HG03354 (cell line): ENCODE results near the gene OR11H6.
"Not testable (repeated sequence)": the region's sequence is repeated elsewhere in the genome, so short reads cannot be mapped to it uniquely, and the experiment has no call there.

Source experiments
- ATAC-seq: cut with Tn5 transposase; IDR thresholded peaks from one replicate; pipeline ENCODE4 v1.9.1; 2021; ENCODE audit warnings: mild to moderate bottlenecking; ENCODE audit not compliant: unreplicated experiment, poor library complexity, severe bottlenecking

The OR11H6 gene

DNA sequence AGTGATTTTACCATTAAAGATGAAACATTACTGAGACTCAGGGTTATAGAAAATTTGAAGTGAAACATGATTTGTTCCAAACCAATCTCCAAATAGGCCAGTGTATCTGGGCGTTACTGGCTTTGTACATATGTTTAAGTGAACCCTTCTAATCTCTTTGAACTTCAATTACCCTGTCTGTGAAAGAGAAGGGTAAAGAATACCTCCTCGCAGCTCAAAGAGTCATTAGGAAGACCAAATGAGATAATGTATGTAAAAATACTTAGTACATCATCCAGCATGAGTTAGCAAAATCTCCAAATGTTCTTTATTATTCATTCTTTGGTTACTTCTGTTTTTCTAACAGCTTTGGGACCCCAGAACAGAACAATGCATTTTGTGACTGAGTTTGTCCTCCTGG lies at the start of gene OR11H6:
OR11H6 (plus strand) TSS at position 301 of the 400 bp plus-strand sequence; CDS start at position 301, 0 bp downstream.
- no peak for ATAC-seq

- ATAC-seq = not testable (repeated sequence)
Measured at GRCh38 chr14:20174205-20174604, 49.3 kb upstream of the OR11H6 start.

DNA sequence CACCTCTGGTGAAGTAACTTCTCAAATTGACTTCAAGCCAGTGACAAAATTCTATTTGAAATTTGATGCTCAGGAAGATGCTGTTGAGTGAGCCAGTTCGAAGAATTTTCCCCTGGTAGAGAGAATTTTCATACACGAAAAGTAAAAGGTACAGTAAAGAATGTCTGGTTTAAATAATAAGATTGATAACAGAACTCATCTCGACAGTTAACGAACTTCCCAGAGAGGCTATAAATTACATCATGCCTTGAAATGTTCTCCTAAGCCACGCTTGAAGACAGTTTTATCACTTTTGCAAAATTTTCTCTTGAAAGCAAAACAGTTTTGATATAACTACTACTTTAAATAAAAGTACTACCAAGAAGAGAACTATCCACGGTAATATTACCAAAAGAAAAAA lies 47.2 kb upstream of the OR11H6 start:
- ATAC-seq = no peak

DNA sequence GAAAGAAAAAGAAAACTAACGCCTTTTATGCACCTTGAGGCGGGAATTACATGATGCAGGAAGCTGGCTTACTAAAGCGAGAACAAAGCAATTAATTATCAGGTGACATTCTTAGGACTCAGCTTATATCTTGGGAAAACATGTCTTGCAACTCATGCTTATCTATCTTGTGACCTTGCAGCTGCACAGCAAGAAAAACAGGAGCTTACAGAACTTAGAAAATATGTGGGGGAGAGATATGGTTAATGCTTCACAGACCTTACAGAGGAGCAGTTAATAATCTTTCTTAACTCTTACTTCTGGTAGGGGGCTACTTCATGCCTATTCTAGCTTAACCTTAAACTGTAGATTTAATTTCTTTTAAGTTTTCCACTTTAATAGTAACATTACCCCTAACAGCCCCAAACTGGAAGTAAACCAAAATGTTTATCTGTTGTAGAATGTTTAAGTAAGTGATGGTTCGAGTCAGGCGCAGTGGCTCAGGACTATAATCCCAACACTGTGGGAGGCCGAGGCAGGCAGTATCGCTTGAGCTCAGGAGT lies 46.0 kb upstream of the OR11H6 start:
- no peak for ATAC-seq

- ATAC-seq = no peak
Measured at GRCh38 chr14:20179218-20179617, 44.3 kb upstream of the OR11H6 start.

- ATAC-seq = no peak
Measured at GRCh38 chr14:20179880-20180279, 43.6 kb upstream of the OR11H6 start.

DNA sequence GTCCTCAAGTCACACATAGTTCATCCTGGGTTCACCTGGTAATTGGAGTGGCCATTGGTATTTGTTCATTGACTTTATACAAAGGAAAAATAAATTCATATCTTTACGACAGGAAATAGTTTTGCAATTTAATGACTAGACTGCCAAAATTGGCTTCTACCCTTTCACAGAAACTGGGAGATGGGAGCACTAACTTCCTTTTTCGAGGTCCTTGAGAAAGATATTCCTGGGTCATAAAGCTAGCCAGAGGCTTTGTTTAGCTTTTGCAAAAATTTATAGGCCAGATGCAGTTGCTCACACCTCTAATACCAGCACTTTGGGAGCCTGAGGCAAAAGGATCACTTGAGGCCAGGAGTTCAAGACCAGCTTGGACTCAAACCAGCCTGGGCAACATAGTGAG lies 43.0 kb upstream of the OR11H6 start:
- ATAC-seq = no peak

- no peak for ATAC-seq
Measured at GRCh38 chr14:20184181-20184580, 39.3 kb upstream of the OR11H6 start.

- no peak for ATAC-seq
Measured at GRCh38 chr14:20190596-20190995, 32.9 kb upstream of the OR11H6 start, which contains the start of gene OR11G2. Gene OR11G2 (plus strand): TSS chr14:20190896. CDS start chr14:20197438, 6,542 bp downstream.

GRCh38 chr14:20191396-20191795 lies 32.1 kb upstream of the OR11H6 start:
- no peak for ATAC-seq

- no peak for ATAC-seq
Measured at GRCh38 chr14:20194101-20194500, 29.4 kb upstream of the OR11H6 start.

- not testable (repeated sequence) for ATAC-seq
Measured at GRCh38 chr14:20195170-20195569, 28.3 kb upstream of the OR11H6 start.

GRCh38 chr14:20195911-20196310 lies 27.6 kb upstream of the OR11H6 start:
- ATAC-seq = no peak

GRCh38 chr14:20197459-20197858 lies 26.1 kb upstream of the OR11H6 start:
- no peak for ATAC-seq

GRCh38 chr14:20198991-20199390 lies 24.5 kb upstream of the OR11H6 start:
- ATAC-seq = no peak

DNA sequence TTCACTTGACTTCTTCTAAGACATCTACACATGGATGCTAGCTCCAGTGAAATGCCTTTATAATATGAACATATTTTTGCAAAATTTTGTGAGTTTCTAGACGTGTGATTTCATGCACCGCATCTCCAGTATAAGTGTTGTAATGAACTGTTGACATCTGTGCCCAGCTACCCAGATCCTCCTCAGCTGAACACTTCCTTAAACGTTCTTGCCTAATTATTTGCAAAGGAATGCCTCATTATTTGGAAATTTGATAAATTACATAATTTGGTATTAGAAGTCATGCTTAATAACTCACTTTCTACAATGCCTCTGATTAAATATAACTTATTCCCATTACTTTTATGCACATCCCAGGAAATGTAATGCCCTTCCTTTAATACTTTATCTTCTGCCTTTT lies 18.8 kb upstream of the OR11H6 start:
- no peak for ATAC-seq

DNA sequence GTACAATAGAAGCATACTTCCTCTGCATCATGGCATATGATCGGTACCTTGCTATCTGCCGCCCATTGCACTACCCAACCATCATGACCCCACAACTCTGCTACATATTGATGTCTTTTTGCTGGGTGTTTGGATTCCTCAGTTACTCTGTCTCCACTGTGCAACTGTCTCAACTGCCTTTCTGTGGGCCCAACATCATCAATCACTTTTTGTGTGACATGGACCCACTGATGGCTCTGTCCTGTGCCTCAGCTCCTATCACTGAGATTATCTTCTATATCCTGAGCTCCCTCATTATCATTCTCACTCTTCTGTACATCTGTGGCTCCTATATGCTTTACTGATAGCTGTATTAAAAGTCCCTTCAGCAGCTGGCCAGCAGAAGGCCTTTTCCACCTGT lies 13.9 kb upstream of the OR11H6 start:
- ATAC-seq = no peak

DNA sequence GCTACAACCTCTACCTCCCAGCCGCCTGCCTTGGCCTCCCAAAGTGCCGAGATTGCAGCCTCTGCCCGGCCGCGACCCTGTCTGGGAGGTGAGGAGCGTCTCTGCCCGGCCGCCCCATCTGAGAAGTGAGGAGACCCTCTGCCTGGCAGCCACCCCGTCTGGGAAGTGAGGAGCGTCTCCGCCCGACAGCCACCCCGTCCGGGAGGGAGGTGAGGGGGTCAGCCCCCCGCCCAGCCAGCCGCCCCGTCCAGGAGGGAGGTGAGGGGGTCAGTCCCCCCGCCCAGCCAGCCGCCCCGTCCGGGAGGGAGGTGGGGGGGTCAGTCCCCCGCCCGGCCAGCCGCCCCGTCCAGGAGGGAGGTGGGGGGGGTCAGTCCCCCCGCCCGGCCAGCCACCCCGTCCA lies 11.1 kb upstream of the OR11H6 start:
- ATAC-seq = not testable (repeated sequence)

DNA sequence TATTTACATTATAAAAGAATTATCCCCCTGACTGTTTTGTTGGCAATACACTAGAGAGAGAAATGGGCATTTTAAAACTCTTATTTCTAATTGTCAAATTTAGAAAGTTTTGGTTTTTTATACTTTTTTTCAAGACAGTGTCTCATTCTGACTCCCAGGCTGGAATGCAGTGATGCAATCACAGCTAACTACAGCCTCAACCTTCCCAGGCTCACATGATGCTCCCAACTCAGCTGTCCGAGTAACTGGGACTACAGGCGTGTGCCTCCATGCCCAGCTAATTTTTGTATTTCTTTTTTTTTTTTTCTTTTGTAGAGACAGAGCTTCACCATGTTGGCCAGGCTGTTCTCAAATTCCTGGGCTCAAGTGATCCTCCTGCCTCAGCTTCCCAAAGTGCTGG lies 8.3 kb upstream of the OR11H6 start:
- no peak for ATAC-seq

DNA sequence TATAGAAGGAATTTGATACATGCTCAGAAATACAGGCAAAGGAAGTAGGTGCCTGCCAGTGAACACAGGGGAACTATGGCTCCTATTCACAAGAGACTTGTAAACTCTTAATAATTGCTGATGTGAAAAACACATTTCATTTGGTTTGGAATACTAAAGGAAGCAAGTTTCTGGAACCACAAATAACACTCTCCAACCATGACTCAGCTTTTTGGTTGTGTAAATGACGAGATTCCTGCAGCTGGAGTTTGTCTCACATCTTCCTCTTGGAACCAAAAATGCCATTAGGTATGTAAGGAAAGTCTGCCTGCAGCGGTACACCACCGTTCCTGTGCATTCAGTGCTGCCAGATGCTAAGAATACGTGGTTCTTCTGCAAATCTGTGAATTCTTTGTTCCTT lies 4.5 kb upstream of the OR11H6 start:
- no peak for ATAC-seq

GRCh38 chr14:20228681-20229080 lies 5.2 kb downstream of the OR11H6 start, which contains the start of gene OR11H7:
Gene OR11H7 (plus strand): TSS chr14:20228981.
- no peak for ATAC-seq

DNA sequence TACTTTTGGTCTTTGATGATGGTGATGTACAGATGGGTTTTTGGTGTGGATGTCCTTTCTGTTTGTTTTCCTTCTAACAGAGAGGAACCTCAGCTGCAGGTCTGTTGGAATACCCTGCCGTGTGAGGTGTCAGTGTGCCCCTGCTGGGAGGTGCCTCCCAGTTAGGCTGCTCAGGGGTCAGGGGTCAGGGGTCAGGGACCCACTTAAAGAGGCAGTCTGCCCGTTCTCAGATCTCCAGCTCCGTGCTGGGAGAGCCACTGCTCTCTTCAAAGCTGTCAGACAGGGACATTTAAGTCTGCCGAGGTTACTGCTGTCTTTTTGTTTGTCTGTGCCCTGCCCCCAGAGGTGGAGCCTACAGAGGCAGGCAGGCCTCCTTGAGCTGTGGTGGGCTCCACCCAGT lies 11.9 kb downstream of the OR11H6 start:
- ATAC-seq = not testable (repeated sequence)
